HG02798 (cell line): ENCODE measurements around the gene KCNIP3.

Source experiments
- ATAC-seq: cut with Tn5 transposase; IDR thresholded peaks from one replicate; pipeline ENCODE4 v1.9.1; 2021; ENCODE audit warnings: mild to moderate bottlenecking; ENCODE audit not compliant: unreplicated experiment, poor library complexity

The KCNIP3 gene

DNA sequence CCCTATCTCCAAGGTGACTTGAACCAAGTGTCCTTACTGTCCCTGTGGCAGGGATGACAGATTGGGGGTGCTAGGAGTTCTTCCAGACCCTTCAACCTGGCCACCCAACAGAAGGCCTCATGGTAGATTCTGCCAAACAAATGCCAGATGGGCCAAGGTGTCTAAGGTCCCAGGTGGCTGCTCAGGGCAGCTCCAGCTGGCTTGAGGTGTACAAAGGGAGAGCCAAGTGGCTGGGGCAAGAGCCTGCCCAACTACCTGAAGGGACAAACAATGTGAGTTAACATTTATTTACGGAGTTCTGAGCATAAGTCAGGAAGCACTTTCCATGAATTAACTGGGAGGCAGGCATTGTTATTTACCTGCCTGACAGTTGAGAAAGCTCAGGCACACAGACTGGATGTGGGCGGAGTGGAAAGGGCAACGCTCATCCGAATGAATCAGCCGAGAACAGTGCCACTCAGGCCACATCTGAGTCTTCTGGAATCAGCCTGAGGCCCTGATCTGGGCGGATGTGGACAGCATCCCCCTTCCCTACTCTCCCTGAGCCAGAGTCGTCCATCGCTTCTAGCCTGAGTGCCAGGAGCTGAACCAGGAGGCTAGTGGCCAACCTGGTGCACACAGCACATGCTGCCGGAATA, 4.4 kb upstream of the KCNIP3 start:
- ATAC-seq: no peak

DNA sequence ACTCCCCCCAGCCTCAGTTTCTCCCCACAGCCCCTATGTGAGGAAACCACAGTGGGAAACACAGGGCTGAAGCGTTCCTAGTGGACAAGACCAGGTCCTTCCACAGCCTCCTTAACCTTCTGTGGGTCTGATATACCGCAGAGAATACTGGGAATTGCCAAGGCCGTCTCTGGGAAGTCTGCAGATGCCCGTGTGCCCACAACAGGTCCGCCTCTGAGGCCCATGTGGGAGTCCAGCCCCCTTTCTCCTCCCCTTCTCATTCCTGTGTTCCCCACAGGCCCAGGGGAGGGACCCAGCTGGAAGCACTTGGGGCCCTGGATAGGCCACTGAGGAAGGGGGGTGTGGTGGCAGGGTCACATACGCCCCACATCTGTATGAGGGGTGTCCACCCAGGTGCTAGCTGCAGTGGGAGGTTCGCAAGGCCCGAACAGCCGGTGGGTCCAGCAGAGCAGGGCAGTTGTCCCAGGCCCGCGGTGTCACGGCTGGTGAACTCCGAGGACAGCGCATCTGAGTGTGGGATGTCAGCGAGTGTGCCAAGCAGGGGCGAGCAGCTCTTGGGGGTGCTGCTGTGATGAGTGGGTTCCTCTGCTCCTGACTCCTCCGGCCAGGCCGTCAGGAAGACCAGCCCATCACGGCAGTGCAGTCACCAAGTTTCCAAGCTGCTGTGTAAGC, 2.4 kb upstream of the KCNIP3 start:
- no peak for ATAC-seq

GRCh38 chr2:95295376-95295775, 1.8 kb upstream of the KCNIP3 start:
- no peak for ATAC-seq

DNA sequence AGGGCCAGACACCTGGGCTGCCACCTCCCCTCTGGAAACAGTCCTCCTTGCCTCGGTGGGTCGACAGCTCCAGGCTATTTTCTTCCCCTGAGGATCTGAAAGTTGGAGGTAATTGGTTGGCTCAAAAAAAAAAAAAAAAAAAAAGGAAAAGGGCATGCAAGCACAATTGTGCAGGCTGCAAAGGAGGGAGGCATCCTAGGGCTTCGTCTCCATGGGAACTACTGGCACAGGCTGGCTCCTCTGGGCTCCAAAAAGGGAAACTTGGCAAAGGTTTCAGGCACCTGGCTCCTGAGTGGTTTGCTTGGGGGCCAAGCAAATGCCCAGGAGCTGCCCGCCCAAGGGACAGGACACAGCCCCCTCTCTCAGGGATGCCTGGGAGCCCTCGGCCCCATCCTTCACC, 1.1 kb upstream of the KCNIP3 start:
- ATAC-seq: no peak

GRCh38 chr2:95297639-95298395, 670 bp downstream of the KCNIP3 start:
- ATAC-seq: no peak

- no peak for ATAC-seq
Measured at GRCh38 chr2:95298486-95299111, 1.5 kb downstream of the KCNIP3 start.

DNA sequence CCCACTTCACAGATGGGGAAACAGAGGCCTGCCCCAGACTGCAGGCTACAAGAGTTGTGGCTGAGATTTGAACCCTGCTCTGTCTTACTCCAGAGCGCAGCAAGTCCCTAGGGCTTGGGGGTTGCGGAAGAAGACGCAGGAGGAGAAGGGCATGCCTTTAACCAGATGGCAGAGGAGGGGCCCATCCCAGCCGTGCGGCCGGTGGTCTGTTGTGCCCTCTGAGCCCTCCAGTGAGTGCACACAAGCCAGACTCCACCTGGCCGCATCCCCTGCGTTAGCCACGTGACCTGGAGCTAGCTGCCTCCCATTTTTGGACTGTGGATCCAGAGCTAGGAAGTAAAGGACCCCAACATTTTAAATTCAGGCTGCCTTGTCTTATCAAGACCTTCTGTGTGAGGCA, 2.8 kb downstream of the KCNIP3 start:
- ATAC-seq: no peak

GRCh38 chr2:95300450-95300849, 3.3 kb downstream of the KCNIP3 start:
- no peak for ATAC-seq

GRCh38 chr2:95301186-95301585, 4.0 kb downstream of the KCNIP3 start:
- ATAC-seq: no peak

DNA sequence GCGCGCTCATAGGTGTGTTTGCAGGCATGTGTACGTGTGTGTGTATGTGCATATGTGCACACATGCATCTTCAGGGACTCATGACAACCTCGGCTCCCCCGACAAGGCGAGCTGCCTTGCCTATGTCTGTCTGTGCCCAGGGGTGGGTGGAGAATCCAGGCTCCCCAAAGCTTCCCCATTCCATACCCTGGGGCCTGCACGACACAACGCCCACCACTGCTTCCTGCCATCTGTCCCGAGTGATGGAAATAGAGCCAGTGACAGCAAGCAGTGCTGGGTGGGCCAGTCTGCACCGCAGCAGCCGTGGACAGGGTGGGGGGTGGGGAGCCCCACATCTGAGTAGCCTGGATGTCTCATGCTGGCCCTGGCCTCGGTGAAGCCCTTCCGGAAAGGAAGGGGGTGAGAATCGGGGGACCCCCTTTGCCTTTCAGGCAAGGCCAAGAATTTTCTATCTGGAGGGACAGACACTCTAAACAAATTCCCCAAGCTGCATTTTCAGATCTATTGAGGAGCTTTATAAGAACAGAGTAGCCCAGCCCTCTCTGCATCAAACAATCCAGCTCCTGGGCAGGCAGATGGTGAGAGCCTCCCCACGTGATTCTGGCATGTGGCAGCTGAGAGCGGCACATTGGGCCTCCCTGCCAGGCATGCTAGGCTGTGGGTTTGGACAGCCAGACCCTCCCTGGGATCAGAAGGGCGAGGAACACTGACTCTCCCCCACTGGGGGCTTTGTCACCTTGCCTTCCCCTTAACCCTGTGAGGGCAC, 4.9 kb downstream of the KCNIP3 start:
- no peak for ATAC-seq

DNA sequence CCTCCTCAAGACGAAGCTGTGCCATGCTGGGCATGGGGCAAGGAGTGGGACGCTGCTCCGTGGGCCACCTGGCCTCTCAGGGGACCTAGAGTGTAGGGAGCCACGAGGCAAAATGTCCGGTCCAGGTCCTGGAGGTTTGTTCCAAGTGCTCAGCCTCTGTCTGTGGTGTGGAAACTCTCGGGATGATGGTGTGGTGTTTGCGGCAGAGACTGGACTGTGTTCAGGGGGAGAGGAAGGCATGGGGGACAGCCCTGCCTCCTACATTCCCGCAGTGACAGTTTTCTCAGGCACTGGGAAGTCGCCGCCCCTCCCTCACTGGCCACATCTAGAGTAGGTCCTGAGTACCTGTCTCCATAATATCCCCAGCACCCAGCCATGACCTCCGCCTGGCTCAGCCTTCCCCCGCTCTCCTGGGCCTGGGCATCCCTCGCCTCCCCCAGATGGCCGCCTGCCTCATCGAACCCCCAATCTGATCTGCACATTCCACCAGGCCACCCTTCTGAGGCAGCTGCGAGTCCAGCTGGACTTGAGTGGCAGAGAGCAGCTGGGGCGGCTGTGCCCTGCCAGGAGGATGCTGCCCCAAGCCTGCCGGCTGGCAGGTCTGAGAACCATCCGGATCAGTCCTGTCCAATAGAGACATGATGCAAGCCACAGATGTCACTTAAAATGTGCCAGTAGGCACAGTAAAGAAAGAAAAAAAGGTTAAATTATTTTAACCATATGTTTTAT, 6.2 kb downstream of the KCNIP3 start:
- no peak for ATAC-seq

DNA sequence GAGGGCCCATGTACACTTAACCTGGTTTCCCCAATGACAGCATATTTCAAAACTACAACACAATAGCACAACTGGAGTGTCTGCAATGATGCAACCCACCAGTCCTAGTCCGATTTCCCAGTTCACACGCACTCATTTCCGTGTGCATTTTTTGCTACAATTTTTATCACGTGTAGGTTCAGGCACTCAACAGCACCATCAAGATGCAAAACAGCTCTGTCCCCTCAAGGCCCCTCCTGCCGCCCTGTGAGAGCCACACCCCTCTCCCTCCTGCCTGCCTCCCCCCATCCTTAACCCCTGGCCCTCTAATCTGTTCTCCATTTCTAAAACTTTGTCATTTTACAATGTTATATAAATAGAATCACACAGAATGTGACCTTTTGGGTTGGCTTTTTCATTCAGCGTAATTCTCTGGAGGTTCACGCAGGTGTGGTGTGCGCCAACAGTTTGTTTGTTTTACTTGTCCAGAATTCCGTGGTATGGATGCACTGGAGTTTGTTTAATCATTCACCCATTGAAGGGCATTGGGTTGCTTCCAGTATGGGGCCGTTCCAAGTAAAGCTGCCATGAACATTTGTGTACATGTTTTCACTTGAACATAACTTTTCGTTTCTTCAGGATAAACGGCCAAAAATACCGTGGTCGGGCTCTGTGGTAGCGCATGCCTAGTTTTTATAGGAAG, 8.4 kb downstream of the KCNIP3 start:
- no peak for ATAC-seq

- ATAC-seq: no peak
Measured at GRCh38 chr2:95306336-95306895, 9.3 kb downstream of the KCNIP3 start.

DNA sequence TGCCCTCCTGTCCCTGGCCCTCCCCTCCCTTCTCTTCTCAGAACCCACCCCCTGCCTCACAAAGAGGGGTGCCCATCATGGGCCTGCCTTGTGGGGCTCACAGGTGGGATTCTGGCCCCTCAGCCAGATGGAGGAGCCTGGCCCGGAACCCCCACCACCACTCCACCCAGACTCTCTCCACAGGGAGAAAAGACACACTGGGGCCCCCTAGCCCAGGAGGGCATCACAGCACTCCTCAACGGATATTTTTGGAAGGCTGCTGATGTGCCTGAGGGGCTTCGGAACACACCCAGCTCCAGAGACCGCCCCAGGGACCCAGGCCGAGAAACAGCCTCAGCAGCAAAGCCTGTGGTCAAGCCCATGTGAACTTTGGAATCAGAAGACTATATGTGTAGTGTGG, 9.9 kb downstream of the KCNIP3 start:
- no peak for ATAC-seq

DNA sequence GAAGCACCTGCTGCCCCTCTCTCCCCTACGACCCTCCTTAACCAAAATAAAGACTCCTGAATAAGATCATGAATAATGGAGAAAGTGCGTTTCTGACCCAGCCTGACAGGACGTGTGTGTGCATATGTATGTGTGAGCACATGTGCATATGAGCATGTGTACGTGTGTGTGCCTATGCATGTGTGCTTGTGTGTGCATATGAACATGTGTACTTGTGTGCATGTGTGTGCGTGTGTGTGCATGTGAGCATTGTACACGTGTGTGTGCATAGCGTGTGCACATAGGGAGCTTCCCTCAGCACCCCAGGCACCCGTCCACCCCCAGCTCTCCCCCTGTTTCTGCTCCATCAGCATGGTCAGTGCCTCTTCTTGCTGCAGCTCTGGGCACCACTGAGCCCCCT, 10.7 kb downstream of the KCNIP3 start:
- ATAC-seq: no peak

GRCh38 chr2:95308426-95308990, 11.4 kb downstream of the KCNIP3 start:
- ATAC-seq: no peak

DNA sequence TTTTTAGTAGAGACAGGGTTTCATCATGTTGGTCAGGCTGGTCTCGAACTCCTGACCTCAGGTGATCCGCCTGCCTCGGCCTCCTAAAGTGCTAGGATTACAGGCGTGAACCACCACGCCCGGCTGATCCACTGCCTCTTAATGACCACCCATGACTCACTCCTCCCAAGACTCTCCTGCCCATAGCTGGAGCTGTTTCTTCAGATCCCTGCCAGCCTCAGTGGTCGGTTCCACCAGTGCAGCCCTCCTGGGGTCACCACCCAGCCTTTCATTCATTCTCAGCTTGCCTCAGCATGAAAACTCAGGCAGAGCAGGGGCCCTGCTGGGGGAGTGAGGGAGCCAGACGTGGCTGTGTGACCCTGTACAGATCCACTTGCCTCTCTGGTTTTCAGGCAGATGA, 12.5 kb downstream of the KCNIP3 start:
- no peak for ATAC-seq

- no peak for ATAC-seq
Measured at GRCh38 chr2:95310216-95310615, 13.1 kb downstream of the KCNIP3 start.

- ATAC-seq: no peak
Measured at GRCh38 chr2:95310651-95311050, 13.5 kb downstream of the KCNIP3 start.
